HG03108 (cell line): Measurements from ENCODE around the gene CACNA1I.
"Not testable (repeated sequence)": the region's sequence is repeated elsewhere in the genome, so short reads cannot be mapped to it uniquely, and the experiment has no call there.

Experiments
- ATAC-seq: cut with Tn5 transposase; IDR thresholded peaks from one replicate; pipeline ENCODE4 v1.9.1; 2021; ENCODE audit warnings: moderate library complexity; ENCODE audit not compliant: unreplicated experiment

Gene CACNA1I

GRCh38 chr22:39731881-39732555 is 161.5 kb downstream of the CACNA1I start:
- ATAC-seq: no peak

GRCh38 chr22:39732625-39733024 is 162.1 kb downstream of the CACNA1I start:
- ATAC-seq: no peak

GRCh38 chr22:39733191-39733590 is 162.6 kb downstream of the CACNA1I start:
- no peak for ATAC-seq

- not testable (repeated sequence) for ATAC-seq
Observed at GRCh38 chr22:39734046-39734445, 163.5 kb downstream of the CACNA1I start.

GRCh38 chr22:39734866-39735265 is 164.3 kb downstream of the CACNA1I start:
- no peak for ATAC-seq

GRCh38 chr22:39735776-39736175 is 165.2 kb downstream of the CACNA1I start:
- no peak for ATAC-seq

- ATAC-seq: no peak
Observed at GRCh38 chr22:39738746-39739145, 168.2 kb downstream of the CACNA1I start.
